HUES6 (cell line): ENCODE data around the gene CADPS.

Source experiments
- H3K27ac ChIP-seq: 2 replicates; pipeline ENCODE4 v1.7.0; 2013; ENCODE audit warnings: low read depth, mild to moderate bottlenecking, low read length, inconsistent platforms
- H3K27me3 ChIP-seq: 2 replicates; pipeline ENCODE4 v1.6.1; 2013; ENCODE audit warnings: low read length; ENCODE audit not compliant: control insufficient read depth, insufficient read depth
- H3K36me3 ChIP-seq: 2 replicates; pipeline ENCODE4 v1.6.1; 2013; ENCODE audit warnings: low read length; ENCODE audit not compliant: control insufficient read depth, insufficient read depth
- H3K4me1 ChIP-seq: 2 replicates; pipeline ENCODE4 v1.6.1; 2013; ENCODE audit warnings: low read length; ENCODE audit not compliant: control insufficient read depth, insufficient read depth
- H3K4me3 ChIP-seq: 2 replicates; pipeline ENCODE4 v1.5.1; 2013; ENCODE audit warnings: low read depth, low read length
- H3K9ac ChIP-seq: one replicate; pipeline ENCODE4 v1.6.1; 2013; ENCODE audit warnings: mild to moderate bottlenecking, low read length
- H3K9me3 ChIP-seq: 2 replicates; pipeline ENCODE4 v1.6.1; 2013; ENCODE audit warnings: low read depth, low read length; ENCODE audit not compliant: control insufficient read depth, insufficient read depth

The CADPS gene

GRCh38 chr3:62688050-62688449 is 187.2 kb downstream of the CADPS start:
- Histone ChIP-seq H3K27me3 (no peaks in the 10 kb centered on the region), H3K9me3 (no peaks in the 10 kb centered on the region), H3K36me3 (no peaks in the 10 kb centered on the region), H3K4me1 (peaks cover 8% of the 10 kb centered on the region; the same call in 1 of the 2 replicates), H3K9ac (no peak overlapping the region), H3K4me3 (no peak overlapping the region), H3K27ac (no peak overlapping the region)

- H3K9me3 ChIP-seq: no peaks in the 10 kb centered on the region
- no peaks in the 10 kb centered on the region for H3K36me3 ChIP-seq
- no peak overlapping the region for H3K4me3 ChIP-seq
- H3K4me1 ChIP-seq: peaks cover 8% of the 10 kb centered on the region; the same call in 1 of the 2 replicates
- H3K27ac ChIP-seq: no peak overlapping the region
- H3K9ac ChIP-seq: no peak overlapping the region
- H3K27me3 ChIP-seq: no peaks in the 10 kb centered on the region
These were observed 188.5 kb downstream of the CADPS start for GRCh38 chr3:62686503-62687294.

- Histone ChIP-seq H3K36me3 (no peaks in the 10 kb centered on the region), H3K9ac (no peak overlapping the region), H3K4me1 (peaks cover 26% of the 10 kb centered on the region), H3K9me3 (no peaks in the 10 kb centered on the region), H3K4me3 (no peak overlapping the region), H3K27ac (no peak overlapping the region), H3K27me3 (no peaks in the 10 kb centered on the region)
These were observed 192.4 kb downstream of the CADPS start for GRCh38 chr3:62682826-62683225.

- H3K27me3 ChIP-seq: no peaks in the 10 kb centered on the region
- no peaks in the 10 kb centered on the region for H3K9me3 ChIP-seq
- no peaks in the 10 kb centered on the region for H3K36me3 ChIP-seq
- H3K27ac ChIP-seq: no peak overlapping the region
- H3K9ac ChIP-seq: no peak overlapping the region
- H3K4me1 ChIP-seq: peaks cover 25% of the 10 kb centered on the region
- H3K4me3 ChIP-seq: no peak overlapping the region
These were observed 195.2 kb downstream of the CADPS start for GRCh38 chr3:62679988-62680387.

GRCh38 chr3:62678841-62679240 is 196.4 kb downstream of the CADPS start:
- H3K4me1 ChIP-seq: peaks cover 25% of the 10 kb centered on the region
- H3K9ac ChIP-seq: no peak overlapping the region
- no peaks in the 10 kb centered on the region for H3K9me3 ChIP-seq
- H3K27me3 ChIP-seq: no peaks in the 10 kb centered on the region
- H3K4me3 ChIP-seq: peak overlapping the region; percentile 3; the same call in 1 of the 2 replicates
- H3K27ac ChIP-seq: peak overlapping the region; percentile 32; the same call in 1 of the 2 replicates
- no peaks in the 10 kb centered on the region for H3K36me3 ChIP-seq

- no peak overlapping the region for H3K4me3 ChIP-seq
- 0 out of 2 replicates have a peak overlapping the region, but pooled peaks have one; percentile 32 for H3K27ac ChIP-seq
- H3K9ac ChIP-seq: no peak overlapping the region
- no peaks in the 10 kb centered on the region for H3K9me3 ChIP-seq
- peaks cover 25% of the 10 kb centered on the region for H3K4me1 ChIP-seq
- H3K36me3 ChIP-seq: no peaks in the 10 kb centered on the region
- H3K27me3 ChIP-seq: no peaks in the 10 kb centered on the region
These were observed 197.3 kb downstream of the CADPS start for GRCh38 chr3:62677926-62678325.

GRCh38 chr3:62676689-62677271 is 198.4 kb downstream of the CADPS start:
- no peaks in the 10 kb centered on the region for H3K9me3 ChIP-seq
- H3K27me3 ChIP-seq: no peaks in the 10 kb centered on the region
- no peak overlapping the region for H3K27ac ChIP-seq
- peaks cover 25% of the 10 kb centered on the region for H3K4me1 ChIP-seq
- H3K4me3 ChIP-seq: no peak overlapping the region
- H3K36me3 ChIP-seq: no peaks in the 10 kb centered on the region
- H3K9ac ChIP-seq: no peak overlapping the region

GRCh38 chr3:62675492-62675891 is 199.7 kb downstream of the CADPS start:
- H3K9ac ChIP-seq: no peak overlapping the region
- H3K27me3 ChIP-seq: no peaks in the 10 kb centered on the region
- no peak overlapping the region for H3K27ac ChIP-seq
- no peak overlapping the region for H3K4me3 ChIP-seq
- H3K9me3 ChIP-seq: no peaks in the 10 kb centered on the region
- peaks cover 25% of the 10 kb centered on the region for H3K4me1 ChIP-seq
- no peaks in the 10 kb centered on the region for H3K36me3 ChIP-seq

- Histone ChIP-seq H3K36me3 (no peaks in the 10 kb centered on the region), H3K27me3 (no peaks in the 10 kb centered on the region), H3K4me1 (peaks cover 13% of the 10 kb centered on the region), H3K9me3 (no peaks in the 10 kb centered on the region), H3K9ac (no peak overlapping the region), H3K27ac (no peak overlapping the region), H3K4me3 (no peak overlapping the region)
These were observed 202.3 kb downstream of the CADPS start for GRCh38 chr3:62672988-62673313.

- Histone ChIP-seq H3K27me3 (no peaks in the 10 kb centered on the region), H3K4me1 (peaks cover 10% of the 10 kb centered on the region), H3K36me3 (no peaks in the 10 kb centered on the region), H3K4me3 (no peak overlapping the region), H3K9ac (no peak overlapping the region), H3K9me3 (no peaks in the 10 kb centered on the region), H3K27ac (no peak overlapping the region)
These were observed 202.8 kb downstream of the CADPS start for GRCh38 chr3:62672270-62672987.

- no peaks in the 10 kb centered on the region for H3K36me3 ChIP-seq
- H3K9ac ChIP-seq: no peak overlapping the region
- H3K27me3 ChIP-seq: no peaks in the 10 kb centered on the region
- H3K9me3 ChIP-seq: no peaks in the 10 kb centered on the region
- no peak overlapping the region for H3K4me3 ChIP-seq
- H3K27ac ChIP-seq: no peak overlapping the region
- H3K4me1 ChIP-seq: peaks cover 7% of the 10 kb centered on the region
These were observed 204.9 kb downstream of the CADPS start for GRCh38 chr3:62670351-62670750.
